HG03175 (cell line): ENCODE measurements around the gene MAPK4.
"Not testable (repeated sequence)": the region's sequence is repeated elsewhere in the genome, so short reads cannot be mapped to it uniquely, and the experiment has no call there.

Experiments
- ATAC-seq: cut with Tn5 transposase; IDR thresholded peaks from one replicate; pipeline ENCODE4 v1.9.1; 2021; ENCODE audit warnings: mild to moderate bottlenecking, moderate library complexity; ENCODE audit not compliant: unreplicated experiment

MAPK4 gene

DNA sequence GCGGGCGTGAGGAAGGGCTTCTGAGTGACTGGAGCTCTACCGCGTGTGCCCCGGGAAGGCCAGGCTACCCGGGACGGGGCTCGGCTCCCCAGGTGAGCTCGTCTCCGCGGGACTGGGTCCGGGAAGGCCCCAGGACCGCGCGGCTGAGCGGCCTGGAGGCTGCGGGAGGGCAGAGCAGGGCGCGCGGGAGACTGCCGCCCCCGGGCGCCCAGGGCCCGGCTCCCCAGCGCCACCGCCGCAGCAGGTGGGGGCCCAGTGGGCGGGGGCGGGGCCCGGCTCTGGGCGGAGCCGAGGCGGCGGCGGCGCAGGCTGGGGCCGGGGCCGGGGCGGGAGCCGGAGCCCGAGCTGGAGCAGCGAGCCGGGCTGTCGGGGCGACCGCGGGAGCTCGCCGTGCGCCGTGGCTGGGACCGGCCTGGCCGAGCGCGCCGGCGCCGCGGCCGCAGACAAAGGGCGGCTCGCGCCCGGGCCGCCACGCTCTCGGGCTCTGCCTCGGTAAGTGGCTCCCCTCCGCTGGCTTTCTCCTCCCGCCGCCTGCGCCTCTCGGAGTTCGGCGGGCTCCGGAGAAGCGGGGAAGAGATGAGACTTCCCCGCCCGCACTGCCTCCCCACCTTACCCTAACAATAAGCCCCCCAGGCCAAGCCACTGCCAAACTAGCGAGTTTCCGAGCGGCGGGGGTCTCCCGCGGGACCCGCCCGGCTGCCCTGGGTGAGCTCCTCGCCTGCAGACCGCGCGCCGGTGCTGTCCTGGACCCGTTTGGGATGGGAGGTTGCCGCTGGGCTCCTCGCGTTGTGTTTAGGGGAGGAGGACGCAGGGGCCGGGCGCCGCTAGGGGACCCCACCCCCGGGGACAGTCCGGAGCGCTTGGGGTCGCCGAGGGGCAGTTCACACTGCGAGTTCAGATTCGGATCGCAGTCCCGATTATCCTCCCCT, at the start of gene MAPK4:
Gene MAPK4 (plus strand): TSS at position 336 of the 929 bp plus-strand sequence. CDS start 103,872 bp downstream, outside the sequence.
- peak; percentile 51 for ATAC-seq

- ATAC-seq, result not testable (repeated sequence)
These were observed 42.6 kb upstream of the MAPK4 start for GRCh38 chr18:50517277-50517676.

GRCh38 chr18:50518787-50519546, 40.9 kb upstream of the MAPK4 start:
- ATAC-seq, result no peak

DNA sequence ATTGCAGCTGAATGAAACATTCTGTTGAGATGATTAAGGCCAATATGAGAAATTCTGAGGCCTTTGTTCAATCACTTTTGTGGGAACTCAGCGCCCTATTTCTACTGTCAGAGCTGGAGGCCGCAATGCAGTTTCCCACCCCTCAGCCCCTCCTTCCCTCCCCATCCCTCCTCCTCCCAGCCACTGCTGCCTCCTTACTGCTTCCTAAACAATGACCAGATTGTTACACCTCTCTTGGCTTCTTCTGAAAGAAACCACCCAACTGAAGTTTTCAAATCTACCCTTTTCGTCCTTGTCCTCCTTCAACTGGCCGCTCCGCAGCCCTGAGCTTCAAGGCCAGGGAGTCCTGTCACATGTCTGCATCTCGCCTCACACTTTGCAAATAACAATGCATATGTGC, 36.7 kb upstream of the MAPK4 start:
- no peak for ATAC-seq

GRCh38 chr18:50527636-50528307, 32.1 kb upstream of the MAPK4 start:
- no peak for ATAC-seq

DNA sequence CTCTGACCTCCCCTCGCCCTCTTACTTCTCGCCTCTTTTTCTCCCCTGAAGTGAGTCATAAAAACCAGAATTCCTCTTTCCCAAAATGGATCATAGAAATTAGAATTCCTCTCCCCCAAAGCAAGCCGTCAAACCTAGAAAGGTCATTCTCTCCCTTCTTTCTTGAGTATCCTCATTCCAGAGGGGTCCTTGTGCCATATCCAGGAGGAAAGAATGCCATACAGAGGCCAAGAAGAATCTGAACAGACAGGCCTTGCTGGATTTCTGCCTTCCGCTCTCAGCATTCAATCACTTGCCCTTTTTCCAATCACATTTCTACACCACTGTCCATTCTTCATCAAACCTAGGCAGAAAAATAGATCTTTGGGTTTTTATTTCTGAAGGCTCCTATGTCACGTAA, 31.1 kb upstream of the MAPK4 start:
- ATAC-seq, result no peak

DNA sequence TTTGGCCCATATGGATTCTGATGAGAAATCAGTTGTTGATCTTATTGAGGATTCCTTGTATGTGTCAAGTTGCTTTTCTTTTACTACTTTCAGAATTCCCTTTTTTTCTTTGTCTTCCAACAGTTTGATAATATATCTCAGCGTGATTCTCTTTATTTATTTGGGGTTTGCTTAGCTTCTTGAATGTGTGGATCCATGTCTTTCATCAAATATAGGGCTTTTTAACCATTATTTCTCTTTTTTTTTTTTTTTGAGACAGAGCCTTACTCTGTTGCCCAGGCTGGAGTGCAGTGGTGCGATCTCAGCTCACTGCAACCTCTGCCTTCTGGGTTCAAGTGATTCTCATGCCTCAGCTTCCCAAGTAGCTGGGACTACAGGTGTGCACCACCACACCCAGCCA, 26.1 kb upstream of the MAPK4 start:
- not testable (repeated sequence) for ATAC-seq

DNA sequence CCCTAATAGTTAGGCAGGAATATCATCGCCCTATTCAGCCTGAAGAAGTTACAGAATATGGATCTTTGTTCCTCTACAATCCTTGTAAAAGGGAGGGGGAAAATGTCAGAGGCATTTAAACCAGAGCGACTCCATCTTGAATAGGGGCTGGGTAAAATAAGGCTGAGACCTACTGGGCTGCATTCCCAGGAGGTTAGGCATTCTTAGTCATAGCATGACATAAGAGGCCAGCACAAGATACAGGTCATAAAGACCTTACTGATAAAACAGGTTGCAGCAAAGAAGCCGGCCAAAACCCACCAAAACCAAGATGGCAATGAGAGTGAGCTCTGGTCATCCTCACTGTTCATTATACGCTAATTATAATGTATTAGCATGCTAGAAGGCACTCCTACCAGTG, 15.4 kb upstream of the MAPK4 start:
- ATAC-seq, result not testable (repeated sequence)

GRCh38 chr18:50545936-50546335, 14.0 kb upstream of the MAPK4 start:
- no peak for ATAC-seq

DNA sequence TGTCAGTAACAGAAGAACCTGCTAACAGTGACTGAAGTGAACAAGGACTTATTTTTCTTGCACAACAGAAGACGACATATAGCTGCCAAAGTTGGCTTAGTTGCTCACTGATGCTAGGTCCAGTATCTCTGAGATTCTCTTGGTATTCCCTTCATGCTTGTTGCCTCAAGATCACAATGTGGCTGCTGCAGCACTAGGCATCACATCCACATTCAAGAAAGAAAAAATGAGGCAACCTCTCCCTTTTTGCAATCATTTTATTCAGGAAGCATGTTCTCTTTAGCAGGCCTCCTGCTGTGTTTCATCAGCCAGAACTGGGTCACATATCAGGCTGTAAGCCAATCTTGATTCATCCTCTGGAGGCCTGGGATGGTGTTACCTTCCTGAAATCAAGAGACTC, 11.7 kb upstream of the MAPK4 start:
- no peak for ATAC-seq

DNA sequence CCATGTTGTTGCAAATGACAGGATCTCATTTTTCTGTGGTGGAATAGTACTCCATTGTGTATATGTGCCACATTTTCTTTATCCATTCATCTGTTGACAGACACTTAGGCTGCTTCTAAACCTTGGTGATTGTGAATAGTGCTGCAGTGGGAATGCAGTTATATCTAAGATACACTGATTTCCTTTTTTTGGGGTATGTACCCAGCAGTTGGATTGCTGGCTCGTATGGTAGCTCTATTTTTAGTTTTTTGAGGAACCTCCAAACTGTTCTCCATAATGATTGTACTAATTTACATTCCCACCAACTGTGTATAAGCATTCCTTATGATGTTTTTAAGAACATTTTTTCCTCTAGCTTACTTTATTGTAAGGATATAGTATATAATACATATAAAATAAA, 8.2 kb upstream of the MAPK4 start:
- ATAC-seq, result not testable (repeated sequence)

DNA sequence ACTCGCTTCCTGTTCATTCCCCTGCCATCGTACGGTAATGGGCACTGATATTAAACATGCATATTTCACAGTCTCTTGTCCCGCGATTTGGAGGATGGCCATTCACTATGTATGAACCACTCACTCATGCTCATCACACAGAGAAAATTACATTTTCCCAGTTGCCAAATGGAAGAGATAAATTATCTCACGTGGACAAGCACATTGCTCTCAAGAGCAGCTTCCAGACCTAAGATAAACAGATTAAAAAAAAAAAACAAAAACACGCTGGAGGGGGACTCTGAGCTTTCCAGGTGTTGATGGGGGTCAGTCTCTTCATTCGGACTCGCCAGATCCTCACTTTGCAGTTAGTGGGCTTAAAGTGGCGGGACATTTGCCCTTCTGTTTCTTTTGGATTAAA, 1.7 kb upstream of the MAPK4 start:
- ATAC-seq, result no peak

GRCh38 chr18:50558948-50559751, 737 bp upstream of the MAPK4 start:
- no peak for ATAC-seq

DNA sequence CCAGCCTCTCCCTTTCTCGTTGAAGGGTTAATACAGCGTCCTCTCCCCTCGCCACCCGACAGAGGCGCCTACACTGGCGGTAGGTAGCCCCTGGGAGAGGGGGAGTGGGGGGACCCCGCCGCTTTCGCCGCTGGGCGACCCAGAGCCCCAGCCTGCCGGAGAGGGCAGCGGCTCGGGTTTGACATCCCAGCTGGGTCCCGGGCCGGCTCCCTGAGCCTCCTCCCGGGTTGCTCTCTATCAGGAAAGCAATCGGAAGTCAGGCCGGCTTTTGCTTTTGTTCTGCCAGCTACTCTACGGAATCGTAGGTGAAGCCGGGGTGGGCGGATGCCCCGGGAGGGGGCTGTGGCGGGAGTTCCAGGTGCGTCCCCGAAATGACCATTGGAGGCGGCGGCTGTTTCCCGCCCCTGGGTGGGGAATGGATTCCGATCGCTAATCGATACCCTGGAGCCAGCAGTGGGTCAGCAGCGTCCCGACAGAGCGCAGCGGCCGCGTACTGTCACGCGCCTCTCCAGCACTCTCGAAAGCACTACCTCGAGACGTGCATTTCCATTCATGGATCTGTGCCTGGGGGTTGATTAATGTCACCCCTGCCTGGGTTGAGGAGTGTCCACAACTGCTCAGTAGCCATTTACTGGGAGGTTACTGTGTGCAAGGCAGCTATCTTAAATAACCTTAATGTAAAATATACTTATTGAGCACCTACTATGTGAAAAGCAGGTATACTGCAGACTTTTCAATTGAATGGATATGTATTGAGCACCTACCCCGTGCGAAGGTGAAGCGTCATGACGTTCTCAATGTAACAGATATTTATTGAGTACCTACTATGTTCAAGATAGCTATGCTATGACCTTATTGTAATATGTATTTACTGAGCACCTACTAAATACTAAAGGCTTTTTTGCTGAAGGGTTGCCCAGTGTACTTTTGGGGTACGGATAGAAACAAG, 1.1 kb downstream of the MAPK4 start:
- no peak for ATAC-seq

GRCh38 chr18:50562258-50562657, 2.4 kb downstream of the MAPK4 start:
- ATAC-seq, result not testable (repeated sequence)

GRCh38 chr18:50562686-50563085, 2.8 kb downstream of the MAPK4 start:
- ATAC-seq, result no peak

DNA sequence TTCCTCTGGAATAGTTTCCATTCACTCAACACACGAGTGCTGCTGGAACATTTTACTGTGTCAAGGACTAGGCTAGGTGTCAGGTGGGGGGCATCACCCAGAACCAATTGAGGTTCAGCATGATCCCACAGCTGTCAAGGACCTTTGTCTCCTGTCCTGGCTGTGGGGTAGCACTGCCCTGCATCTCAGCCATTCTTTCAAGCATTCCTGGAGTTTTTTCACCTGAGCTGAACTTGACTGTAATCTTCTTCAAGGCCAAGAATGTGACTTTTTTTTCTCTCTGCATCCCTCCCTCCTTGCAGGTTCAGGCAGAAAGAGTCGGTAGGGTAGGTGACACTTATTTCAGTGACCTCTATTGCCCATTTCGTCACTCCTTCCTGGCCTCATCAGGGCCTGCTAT, 3.5 kb downstream of the MAPK4 start:
- no peak for ATAC-seq

DNA sequence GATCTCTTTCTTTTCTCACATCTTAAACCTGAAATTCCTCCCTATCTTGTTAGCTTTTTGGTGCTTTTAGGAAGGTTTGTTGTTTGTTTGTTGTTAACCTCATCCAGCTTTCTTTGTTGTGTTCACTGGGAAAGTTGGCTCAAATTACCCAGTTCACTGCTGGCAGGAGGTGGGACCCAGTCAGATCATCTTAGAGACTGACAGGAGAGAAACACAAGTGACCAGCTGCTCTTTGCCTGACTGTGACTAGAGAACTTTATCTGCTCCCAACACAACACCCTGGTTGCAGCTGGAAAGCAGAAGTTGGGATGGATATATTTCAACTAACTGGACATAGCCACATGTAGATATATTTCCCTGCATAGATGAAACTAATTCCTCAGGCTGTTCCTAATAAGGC, 10.0 kb downstream of the MAPK4 start:
- ATAC-seq, result no peak

DNA sequence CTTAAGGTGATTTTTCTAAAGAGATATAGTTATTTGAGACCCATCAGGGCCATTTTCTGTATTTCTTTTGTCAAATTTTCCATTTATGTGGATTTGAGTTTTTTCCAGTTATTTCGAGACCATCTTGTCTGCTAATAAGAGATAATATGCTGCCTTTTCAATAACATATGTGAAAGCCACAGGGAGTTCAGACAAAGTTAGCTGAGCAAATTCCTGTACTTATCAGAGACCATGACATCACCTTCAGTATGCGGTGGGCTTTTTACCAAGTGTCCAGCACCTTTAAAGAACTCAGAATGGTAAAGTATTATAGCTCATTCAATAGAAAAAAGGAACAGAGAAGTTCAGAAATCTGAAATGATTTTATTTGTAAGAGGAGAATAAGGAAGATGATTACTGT, 11.7 kb downstream of the MAPK4 start:
- ATAC-seq, result no peak
